ENCODE measurements around the gene ELMO1. TPM values are rescaled to one million over a fixed set of nuclear protein-coding genes. Genes with fewer than 3 reads are reported as not detected.

ELMO1 gene
- total RNA-seq, 4 donors from 2014 or later = 11.5 to 19.9 (median 17.4) TPM

- 95 to 96% methylated on average over 3 of the region's 3 CpGs for WGBS, 2 donors
- no peak overlapping the region for H3K4me3 ChIP-seq (ENCODE audit: low read depth, poor library complexity, severe bottlenecking)
- DNase-seq (ENCODE audit: low spot score in 2 of 2) = no peak
- intact Hi-C loops (cut with DNase I; ENCODE audit: low total_unique reads) = no loop called here
- TF ChIP-seq POLR2A (IDR thresholded peaks at IDR 0.05) = no peak
- TF ChIP-seq, protein P1, sequence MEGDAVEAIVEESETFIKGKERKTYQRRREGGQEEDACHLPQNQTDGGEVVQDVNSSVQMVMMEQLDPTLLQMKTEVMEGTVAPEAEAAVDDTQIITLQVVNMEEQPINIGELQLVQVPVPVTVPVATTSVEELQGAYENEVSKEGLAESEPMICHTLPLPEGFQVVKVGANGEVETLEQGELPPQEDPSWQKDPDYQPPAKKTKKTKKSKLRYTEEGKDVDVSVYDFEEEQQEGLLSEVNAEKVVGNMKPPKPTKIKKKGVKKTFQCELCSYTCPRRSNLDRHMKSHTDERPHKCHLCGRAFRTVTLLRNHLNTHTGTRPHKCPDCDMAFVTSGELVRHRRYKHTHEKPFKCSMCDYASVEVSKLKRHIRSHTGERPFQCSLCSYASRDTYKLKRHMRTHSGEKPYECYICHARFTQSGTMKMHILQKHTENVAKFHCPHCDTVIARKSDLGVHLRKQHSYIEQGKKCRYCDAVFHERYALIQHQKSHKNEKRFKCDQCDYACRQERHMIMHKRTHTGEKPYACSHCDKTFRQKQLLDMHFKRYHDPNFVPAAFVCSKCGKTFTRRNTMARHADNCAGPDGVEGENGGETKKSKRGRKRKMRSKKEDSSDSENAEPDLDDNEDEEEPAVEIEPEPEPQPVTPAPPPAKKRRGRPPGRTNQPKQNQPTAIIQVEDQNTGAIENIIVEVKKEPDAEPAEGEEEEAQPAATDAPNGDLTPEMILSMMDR (IDR thresholded peaks at IDR 0.05) = no peak
Measured at GRCh38 chr7:37367010-37367409, 81.7 kb downstream of the ELMO1 start.

GRCh38 chr7:37366445-37366844, 82.2 kb downstream of the ELMO1 start:
- H3K4me3 ChIP-seq (ENCODE audit: low read depth, poor library complexity, severe bottlenecking) = no peak overlapping the region
- no peak for TF ChIP-seq POLR2A (IDR thresholded peaks at IDR 0.05)
- 85 to 89% methylated on average over 3 of the region's 3 CpGs for WGBS, 2 donors
- intact Hi-C loops (cut with DNase I; ENCODE audit: low total_unique reads) = no loop called here
- DNase-seq (ENCODE audit: low spot score in 2 of 2) = no peak

- TF ChIP-seq POLR2A (IDR thresholded peaks at IDR 0.05) = no peak
- TF ChIP-seq, protein P1 (IDR thresholded peaks at IDR 0.05) = no peak
- H3K4me3 ChIP-seq (ENCODE audit: low read depth, poor library complexity, severe bottlenecking) = no peak overlapping the region
- intact Hi-C loops (cut with DNase I; ENCODE audit: low total_unique reads) = no loop called here
- no peak for DNase-seq (ENCODE audit: low spot score in 2 of 2)
- 88 to 92% methylated on average over 4 of the region's 4 CpGs for WGBS, 2 donors
Measured at GRCh38 chr7:37365405-37365804, 83.3 kb downstream of the ELMO1 start.

- 69 to 74% methylated on average over 8 of the region's 8 CpGs for WGBS, 2 donors
- no peak overlapping the region for H3K4me3 ChIP-seq (ENCODE audit: low read depth, poor library complexity, severe bottlenecking)
- intact Hi-C loops (cut with DNase I; ENCODE audit: low total_unique reads) = no loop called here
- DNase-seq (ENCODE audit: low spot score in 2 of 2) = no peak
- TF ChIP-seq, protein P1 (IDR thresholded peaks at IDR 0.05) = no peak
- no peak for TF ChIP-seq POLR2A (IDR thresholded peaks at IDR 0.05)
Measured at GRCh38 chr7:37364856-37365255, 83.8 kb downstream of the ELMO1 start.

GRCh38 chr7:37363536-37364491, 84.8 kb downstream of the ELMO1 start:
- TF ChIP-seq, protein P1 (IDR thresholded peaks at IDR 0.05) = no peak
- no peak for TF ChIP-seq POLR2A (IDR thresholded peaks at IDR 0.05)
- intact Hi-C loops (cut with DNase I; ENCODE audit: low total_unique reads) = no loop called here
- no peak for DNase-seq (ENCODE audit: low spot score in 2 of 2)
- 87 to 91% methylated on average over 3 of the region's 3 CpGs for WGBS, 2 donors
- no peak overlapping the region for H3K4me3 ChIP-seq (ENCODE audit: low read depth, poor library complexity, severe bottlenecking)

- WGBS, 2 donors = 94 to 97% methylated on average over 2 of the region's 2 CpGs
- DNase-seq (ENCODE audit: low spot score in 2 of 2) = no peak
- no peak overlapping the region for H3K4me3 ChIP-seq (ENCODE audit: low read depth, poor library complexity, severe bottlenecking)
- intact Hi-C loops (cut with DNase I; ENCODE audit: low total_unique reads) = no loop called here
- TF ChIP-seq POLR2A (IDR thresholded peaks at IDR 0.05) = no peak
- TF ChIP-seq, protein P1 (IDR thresholded peaks at IDR 0.05) = no peak
Measured at GRCh38 chr7:37362802-37363201, 85.9 kb downstream of the ELMO1 start.

All from lower leg skin (tissue), 4 donors.